Measurements from ENCODE around the gene MAN2A2. TPM values are rescaled to one million over a fixed set of nuclear protein-coding genes. Genes with fewer than 3 reads are reported as not detected.

The MAN2A2 gene
- total RNA-seq, 2 experiments from 2014 or later: 108 to 111 TPM

DNA sequence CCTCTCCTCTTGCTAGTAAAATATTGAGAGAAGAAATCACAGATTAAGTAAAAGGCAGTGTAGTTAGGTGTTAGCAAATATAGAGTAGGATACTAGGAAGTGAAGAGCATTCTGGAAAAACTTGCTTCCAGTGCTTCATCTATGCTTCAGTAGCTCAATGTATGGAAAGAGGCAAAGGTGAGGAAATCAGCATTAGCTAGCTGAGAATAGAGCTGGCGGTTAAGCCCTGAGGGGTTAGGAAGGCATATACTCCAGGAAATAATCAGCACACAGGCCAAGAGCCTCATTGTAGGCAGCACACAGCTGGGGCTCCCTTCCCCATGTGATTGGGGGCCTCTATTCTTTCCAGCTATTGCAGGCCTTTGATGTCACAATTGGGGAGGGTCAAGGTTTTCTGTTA lies 65.3 kb downstream of the MAN2A2 start:
- H3K4me3 Mint-ChIP-seq: no peak overlapping the region
- no peaks in the 10 kb centered on the region for H3K9me3 Mint-ChIP-seq
- POLR2A ChIA-PET: interaction anchor here (1.1 kb wide), 1 partner anchor 13 kb away, joined by 3 read pairs; no protein-coding TSS in a partner anchor
- peaks cover 29% of the 10 kb centered on the region for H3K36me3 Mint-ChIP-seq
- H3K27me3 Mint-ChIP-seq: no peaks in the 10 kb centered on the region
- H3K4me1 Mint-ChIP-seq: peaks cover 2% of the 10 kb centered on the region
- no peak for ATAC-seq (ENCODE audit: low read depth)
- peak overlapping the region; percentile 55 for H3K27ac Mint-ChIP-seq
- DNase-seq: no peak

DNA sequence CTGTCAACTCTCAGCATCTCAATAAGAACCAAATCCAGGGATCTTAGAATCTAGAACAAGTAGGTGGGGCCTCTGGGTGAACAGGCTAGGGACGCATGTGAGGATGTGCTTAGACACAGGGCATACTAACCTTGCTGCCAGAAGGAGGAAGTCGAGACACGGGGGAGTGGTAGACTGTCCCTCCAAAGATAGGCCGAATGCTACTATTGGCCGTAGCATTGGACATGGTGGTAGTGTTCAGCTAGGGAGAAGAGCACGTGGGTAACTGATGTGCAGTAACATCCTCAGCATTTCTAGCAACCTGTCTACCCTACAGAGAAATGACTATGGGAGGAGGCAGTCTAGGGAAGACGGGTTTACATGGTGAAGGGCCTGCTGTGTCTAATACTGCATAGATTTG lies 67.2 kb downstream of the MAN2A2 start:
- no peak for ATAC-seq (ENCODE audit: low read depth)
- Mint-ChIP-seq H3K27me3 (no peaks in the 10 kb centered on the region), H3K36me3 (peaks cover 32% of the 10 kb centered on the region), H3K9me3 (no peaks in the 10 kb centered on the region), H3K4me3 (no peak overlapping the region), H3K4me1 (no peaks in the 10 kb centered on the region), H3K27ac (peak overlapping the region; percentile 28)
- POLR2A ChIA-PET: interaction anchor here (1.3 kb wide), 1 partner anchor 10 kb away, joined by 3 read pairs; no protein-coding TSS in a partner anchor
- no peak for DNase-seq

DNA sequence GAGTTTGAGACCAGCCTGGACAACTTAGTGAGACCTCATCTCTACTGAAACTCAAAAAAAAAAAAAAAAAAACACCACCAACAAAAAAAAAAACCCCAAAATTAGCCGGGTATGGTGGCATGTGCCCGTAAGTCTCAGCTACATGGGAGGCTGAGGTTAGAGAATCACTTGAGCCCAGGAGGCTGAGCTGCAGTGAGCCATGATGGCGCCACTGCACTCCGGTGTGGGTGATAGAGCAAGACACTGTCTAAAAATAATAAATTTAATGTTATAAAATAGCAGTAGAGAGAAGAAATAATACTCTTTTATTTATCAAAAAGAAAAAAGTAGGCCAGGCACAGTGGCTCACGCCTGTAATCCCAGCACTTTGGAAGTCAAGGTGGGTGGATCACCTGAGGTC lies 69.0 kb downstream of the MAN2A2 start:
- ATAC-seq (ENCODE audit: low read depth) (no peak), DNase-seq (no peak)
- Mint-ChIP-seq H3K4me1 (no peaks in the 10 kb centered on the region), H3K9me3 (no peaks in the 10 kb centered on the region), H3K36me3 (peaks cover 28% of the 10 kb centered on the region), H3K27me3 (no peaks in the 10 kb centered on the region), H3K27ac (no peak overlapping the region), H3K4me3 (no peak overlapping the region)
- POLR2A ChIA-PET: interaction anchor here (0.6 to 1.0 kb wide), 3 partner anchors 16 to 41 kb away, joined by 3 to 4 read pairs (median 3); no protein-coding TSS in a partner anchor

Other genes starting within 250 kb of the MAN2A2 start
- 10 to 100 TPM; 36.6 to 41.0 TPM for gene BLM, start 186.0 kb upstream of the MAN2A2 start, total RNA-seq
- 10 to 100 TPM; 62.2 to 63.5 TPM for gene FURIN, start 34.7 kb upstream of the MAN2A2 start, total RNA-seq
- gene FES, start 18.8 kb upstream of the MAN2A2 start, total RNA-seq: 1 to 10 TPM; 6.2 to 7.5 TPM
- 10 to 100 TPM; 28.1 to 29.2 TPM for gene HDDC3, start 29.2 kb downstream of the MAN2A2 start, total RNA-seq
- 10 to 100 TPM; 77.9 to 78.6 TPM for gene UNC45A, start 32.0 kb downstream of the MAN2A2 start, total RNA-seq
- 10 to 100 TPM; 31.5 to 31.6 TPM for gene RCCD1, start 51.6 kb downstream of the MAN2A2 start, total RNA-seq
- gene PRC1, start 91.2 kb downstream of the MAN2A2 start, total RNA-seq: 100 to 1,000 TPM; 132 to 149 TPM
- gene VPS33B, start 119.3 kb downstream of the MAN2A2 start, total RNA-seq: 10 to 100 TPM; 22.8 to 26.2 TPM
- under 1 TPM; 0.08 to 0.20 TPM for gene SV2B, start 197.0 kb downstream of the MAN2A2 start, total RNA-seq

Data from activated naive CD8-positive, alpha-beta T cell treated with anti-CD3 and anti-CD28 coated beads, Interleukin-2, amount 10 ng/mL, durations not matched to agents 7 days and 5 days (primary cell).